DLD1 (cell line): ENCODE measurements around the gene TMEM11.
"Not testable (repeated sequence)": the region's sequence is repeated elsewhere in the genome, so short reads cannot be mapped to it uniquely, and the experiment has no call there.

Source experiments
- in situ Hi-C: cut with HindIII; loops from 2 replicates; pipeline ENCODE4 v1.10.0; 2017; ENCODE audit warnings: low sequenced_read_pairs

TMEM11 gene

GRCh38 chr17:21242780-21243515 lies 29.0 kb upstream of the TMEM11 start:
- in situ Hi-C loops, result no loop called here

- in situ Hi-C loops, result no loop called here
Measured at GRCh38 chr17:21242026-21242697, 28.2 kb upstream of the TMEM11 start.

- in situ Hi-C loops, result no loop called here
Measured at GRCh38 chr17:21241564-21241963, 27.6 kb upstream of the TMEM11 start.

GRCh38 chr17:21240369-21241055 lies 26.6 kb upstream of the TMEM11 start:
- in situ Hi-C loops, result no loop called here

- in situ Hi-C loops, result no loop called here
Measured at GRCh38 chr17:21239680-21240368, 25.9 kb upstream of the TMEM11 start.

- in situ Hi-C loops, result no loop called here
Measured at GRCh38 chr17:21235921-21236320, 22.0 kb upstream of the TMEM11 start.

GRCh38 chr17:21233581-21234347 lies 19.8 kb upstream of the TMEM11 start:
- in situ Hi-C loops, result no loop called here

- in situ Hi-C loops, result no loop called here
Measured at GRCh38 chr17:21232033-21232749, 18.2 kb upstream of the TMEM11 start.

- in situ Hi-C loops, result no loop called here
Measured at GRCh38 chr17:21231533-21231932, 17.6 kb upstream of the TMEM11 start.

- in situ Hi-C loops, result no loop called here
Measured at GRCh38 chr17:21228845-21229244, 14.9 kb upstream of the TMEM11 start.

- in situ Hi-C loops, result no loop called here
Measured at GRCh38 chr17:21228111-21228510, 14.2 kb upstream of the TMEM11 start.

- in situ Hi-C loops, result not testable (repeated sequence)
Measured at GRCh38 chr17:21227277-21227676, 13.3 kb upstream of the TMEM11 start.

GRCh38 chr17:21223086-21223485 lies 9.1 kb upstream of the TMEM11 start:
- in situ Hi-C loops, result no loop called here

- in situ Hi-C loops, result no loop called here
Measured at GRCh38 chr17:21218831-21219380, 4.9 kb upstream of the TMEM11 start.

GRCh38 chr17:21218101-21218500 lies 4.1 kb upstream of the TMEM11 start:
- in situ Hi-C loops, result no loop called here

- in situ Hi-C loops, result no loop called here
Measured at GRCh38 chr17:21217346-21217745, 3.4 kb upstream of the TMEM11 start.

GRCh38 chr17:21215935-21216334 lies 2.0 kb upstream of the TMEM11 start:
- in situ Hi-C loops, result no loop called here

GRCh38 chr17:21214777-21215541 lies 998 bp upstream of the TMEM11 start:
- in situ Hi-C loops, result no loop called here

GRCh38 chr17:21213638-21214014 lies 335 bp downstream of the TMEM11 start:
- in situ Hi-C loops, result no loop called here
